HG02840 (cell line): ENCODE data around the gene PNRC2.
"Not testable (repeated sequence)": the region's sequence is repeated elsewhere in the genome, so short reads cannot be mapped to it uniquely, and the experiment has no call there.

Experiments
- ATAC-seq: cut with Tn5 transposase; IDR thresholded peaks from one replicate; pipeline ENCODE4 v1.9.1; 2021; ENCODE audit warnings: mild to moderate bottlenecking, moderate library complexity, moderate number of reproducible peaks; ENCODE audit not compliant: unreplicated experiment, low FRiP score

PNRC2 gene

DNA sequence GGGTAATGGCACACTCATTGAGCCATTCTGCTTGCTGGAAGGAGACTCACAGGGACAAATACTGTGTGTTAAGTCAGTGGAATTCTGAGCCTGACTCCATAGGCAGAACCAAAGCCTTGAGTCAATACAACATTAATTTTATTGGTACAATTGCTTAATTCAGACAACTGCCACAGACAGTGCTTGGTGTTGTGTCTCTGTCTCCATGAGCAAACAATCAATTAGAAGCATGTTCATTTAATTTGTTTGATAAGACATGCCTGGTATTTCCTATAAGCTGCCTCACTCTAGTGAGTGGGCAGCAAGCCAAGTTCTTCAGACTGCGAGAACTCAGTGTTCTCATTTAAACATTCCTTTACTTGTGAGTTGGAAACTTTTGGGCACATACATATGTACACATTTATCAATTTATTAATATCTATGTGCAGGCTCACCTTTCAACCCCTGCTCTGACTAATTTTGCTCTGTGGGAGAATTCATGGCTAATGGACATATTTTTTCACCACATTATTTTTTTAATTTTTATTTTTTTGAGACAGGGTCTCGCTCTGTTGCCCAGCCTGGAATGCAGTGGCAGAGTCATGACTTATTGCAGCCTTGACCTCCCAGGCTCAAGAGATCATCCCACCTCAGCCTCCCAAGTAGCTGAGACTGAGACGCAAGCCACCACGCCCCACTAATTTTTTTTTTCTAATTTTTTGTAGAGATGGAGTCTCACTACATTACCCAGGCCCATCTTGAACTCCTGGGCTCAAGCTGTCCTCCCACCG, 25.0 kb downstream of the PNRC2 start:
- ATAC-seq: no peak

DNA sequence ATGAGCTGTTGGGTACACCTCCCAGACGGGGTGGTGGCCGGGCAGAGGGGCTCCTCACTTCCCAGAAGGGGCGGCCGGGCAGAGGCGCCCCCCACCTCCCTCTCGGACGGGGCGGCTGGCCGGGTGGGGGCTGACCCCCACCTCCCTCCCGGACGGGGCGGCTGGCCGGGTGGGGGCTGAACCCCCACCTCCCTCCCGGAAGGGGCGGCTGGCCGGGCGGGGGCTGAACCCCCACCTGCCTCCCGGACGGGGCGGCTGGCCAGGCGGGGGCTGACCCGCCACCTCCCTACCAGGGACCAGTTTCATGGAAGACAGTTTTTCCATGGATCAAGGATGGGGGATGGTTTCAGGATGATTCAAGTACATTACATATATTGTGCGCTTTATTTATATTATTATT, 27.4 kb downstream of the PNRC2 start:
- ATAC-seq: not testable (repeated sequence)

GRCh38 chr1:23989263-23989662, 29.6 kb downstream of the PNRC2 start:
- no peak for ATAC-seq

DNA sequence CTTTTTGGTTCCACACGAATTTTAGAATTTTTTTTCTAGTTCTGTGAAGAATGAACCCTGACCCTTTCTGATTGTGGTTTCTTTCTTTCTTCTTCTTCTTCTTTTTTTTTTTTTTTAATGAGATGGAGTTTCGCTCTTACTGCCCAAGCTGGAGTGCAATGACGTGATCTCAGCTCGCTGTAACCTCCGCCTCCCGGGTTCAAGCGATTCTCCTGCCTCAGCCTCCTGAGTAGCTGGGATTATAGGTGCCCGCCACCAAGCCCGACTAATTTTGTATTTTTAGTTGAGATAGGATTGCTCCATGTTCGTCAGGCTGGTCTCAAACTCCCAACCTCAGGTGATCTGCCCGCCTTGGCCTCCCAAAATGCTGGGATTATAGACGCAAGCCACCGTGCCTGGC, 32.4 kb downstream of the PNRC2 start:
- not testable (repeated sequence) for ATAC-seq

- ATAC-seq: no peak
Observed at GRCh38 chr1:23995431-23995837, 35.8 kb downstream of the PNRC2 start.

DNA sequence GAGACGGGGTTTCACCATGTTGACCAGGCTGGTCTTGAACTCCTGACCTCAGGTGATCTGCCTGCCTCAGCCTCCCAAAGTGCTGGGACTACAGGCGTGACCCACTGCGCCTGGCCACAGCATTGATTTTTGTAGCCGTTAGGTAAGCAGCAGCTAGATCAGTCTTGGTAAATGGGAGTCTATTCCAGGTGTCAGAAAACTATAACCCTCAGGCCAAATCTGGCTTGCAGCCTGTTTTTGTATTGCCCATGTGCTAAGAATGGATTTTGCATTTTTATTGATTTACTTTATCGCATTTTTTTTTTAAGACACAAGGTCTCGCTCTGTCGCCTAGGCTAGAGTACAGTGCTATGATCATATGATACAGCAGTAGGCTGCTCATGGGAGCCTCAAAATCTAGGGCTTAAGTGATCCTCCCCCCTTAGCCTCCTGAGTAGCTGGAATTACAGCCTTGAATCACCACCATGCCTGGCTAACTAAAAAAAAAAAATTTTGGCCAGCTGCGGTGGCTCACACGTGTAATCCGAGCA, 37.1 kb downstream of the PNRC2 start:
- ATAC-seq: no peak

DNA sequence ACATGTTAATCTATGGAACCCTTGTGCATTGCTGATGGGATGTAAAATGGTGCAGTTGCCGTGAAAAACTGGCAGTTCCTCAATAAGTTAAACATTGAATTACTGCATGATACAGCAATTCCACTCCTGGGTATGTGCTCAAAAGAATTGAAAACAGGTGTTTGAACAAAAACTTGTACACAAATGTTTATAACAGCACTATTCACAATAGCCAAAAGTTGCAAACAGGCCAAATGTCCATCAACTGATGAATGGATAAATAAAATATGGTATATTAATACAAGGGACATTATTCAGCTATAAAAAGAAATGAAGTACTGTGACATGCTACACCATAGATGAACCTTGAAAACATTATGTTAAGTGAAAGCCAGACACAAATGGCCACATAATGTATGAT, 38.2 kb downstream of the PNRC2 start:
- ATAC-seq: no peak

GRCh38 chr1:23999156-23999671, 39.6 kb downstream of the PNRC2 start:
- no peak for ATAC-seq

DNA sequence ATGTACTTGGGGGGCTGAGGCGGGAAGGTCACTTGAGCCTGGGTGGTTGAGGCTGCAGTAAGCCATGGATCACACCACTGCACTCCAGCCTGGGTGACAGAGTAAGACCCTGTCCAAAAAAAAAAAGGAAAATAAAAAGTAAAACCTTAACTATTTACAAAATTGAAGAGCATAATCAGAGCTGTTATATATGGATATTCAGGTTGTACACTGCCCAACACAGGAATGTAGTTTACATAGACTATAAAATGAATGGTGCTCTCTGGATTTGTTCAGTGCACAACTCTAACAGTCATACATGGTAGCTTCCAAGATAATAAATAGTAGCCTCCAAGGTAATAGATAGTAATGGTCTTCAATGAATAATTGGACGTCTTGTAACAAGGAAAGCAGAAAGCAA, 43.1 kb downstream of the PNRC2 start:
- ATAC-seq: no peak

DNA sequence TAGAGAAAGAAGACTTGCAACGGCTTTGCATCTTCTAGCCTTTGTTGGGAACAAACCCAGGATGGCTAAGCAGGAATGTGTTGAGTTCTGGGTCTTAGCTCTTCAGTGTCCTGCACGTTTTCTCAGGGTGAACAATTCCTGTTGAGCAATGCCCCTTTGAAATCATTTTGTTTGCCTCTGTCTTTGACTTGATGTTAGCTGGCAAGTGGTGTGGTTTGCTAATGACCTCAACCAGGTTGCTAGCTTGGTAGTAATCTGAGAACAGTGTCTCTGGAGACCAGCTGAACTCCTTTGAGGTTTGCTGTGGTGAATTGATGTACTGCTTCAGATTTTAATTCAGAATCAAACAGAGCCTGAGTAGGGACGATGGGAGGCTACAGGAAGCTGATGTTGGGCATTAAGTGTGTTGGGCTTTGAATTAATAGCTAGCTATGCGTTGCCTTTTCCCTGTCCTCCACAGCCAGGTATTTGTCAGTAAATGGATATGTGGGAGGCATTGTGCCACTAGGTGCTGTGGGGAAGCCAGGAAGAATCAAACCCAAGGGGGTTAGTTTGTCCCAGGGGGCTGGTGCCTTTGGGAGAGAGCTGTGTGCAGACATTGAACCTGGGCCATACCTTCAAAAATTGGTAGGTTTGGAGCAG, 43.8 kb downstream of the PNRC2 start:
- ATAC-seq: no peak

DNA sequence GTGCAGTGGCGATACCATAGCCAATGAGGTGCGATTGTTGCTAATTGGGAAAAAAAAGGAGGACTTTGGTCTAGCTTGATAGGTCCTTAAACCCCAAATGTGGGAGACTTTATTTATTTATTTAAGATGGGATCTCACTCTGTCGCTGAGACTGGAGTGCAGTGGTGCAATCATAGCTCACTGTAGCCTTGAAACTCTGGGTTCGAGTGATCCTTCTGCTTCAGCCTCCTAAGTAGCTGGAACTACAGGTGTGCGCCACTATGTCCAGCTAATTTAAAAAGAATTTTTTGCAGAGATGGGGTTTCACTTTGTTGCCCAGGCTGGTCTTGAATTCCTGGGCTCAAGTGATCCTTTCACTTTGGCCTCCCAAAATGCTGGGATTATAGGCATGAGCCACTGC, 44.5 kb downstream of the PNRC2 start:
- no peak for ATAC-seq

- ATAC-seq: no peak
Observed at GRCh38 chr1:24005163-24005562, 45.5 kb downstream of the PNRC2 start.

GRCh38 chr1:24007079-24007478, 47.5 kb downstream of the PNRC2 start:
- no peak for ATAC-seq

- not testable (repeated sequence) for ATAC-seq
Observed at GRCh38 chr1:24008574-24009184, 49.1 kb downstream of the PNRC2 start.

DNA sequence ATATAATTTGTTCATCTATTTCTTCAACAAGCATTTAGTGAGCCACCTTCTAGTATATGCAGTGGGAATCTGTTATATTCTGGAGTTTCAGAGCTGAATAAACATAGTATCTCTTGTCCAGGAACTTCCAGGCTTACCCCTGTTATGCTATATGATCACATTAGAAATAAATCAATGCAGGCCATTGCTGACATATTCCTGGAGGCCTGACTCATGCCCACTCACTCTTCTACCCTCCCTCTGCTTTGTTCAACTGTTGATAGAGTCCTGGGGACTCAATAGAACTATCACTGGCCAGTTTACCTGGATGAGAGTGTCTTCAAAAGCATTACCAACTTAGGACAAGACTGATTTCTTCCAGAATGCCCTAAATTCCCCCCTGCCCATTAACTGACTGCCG, 49.8 kb downstream of the PNRC2 start:
- ATAC-seq: no peak

DNA sequence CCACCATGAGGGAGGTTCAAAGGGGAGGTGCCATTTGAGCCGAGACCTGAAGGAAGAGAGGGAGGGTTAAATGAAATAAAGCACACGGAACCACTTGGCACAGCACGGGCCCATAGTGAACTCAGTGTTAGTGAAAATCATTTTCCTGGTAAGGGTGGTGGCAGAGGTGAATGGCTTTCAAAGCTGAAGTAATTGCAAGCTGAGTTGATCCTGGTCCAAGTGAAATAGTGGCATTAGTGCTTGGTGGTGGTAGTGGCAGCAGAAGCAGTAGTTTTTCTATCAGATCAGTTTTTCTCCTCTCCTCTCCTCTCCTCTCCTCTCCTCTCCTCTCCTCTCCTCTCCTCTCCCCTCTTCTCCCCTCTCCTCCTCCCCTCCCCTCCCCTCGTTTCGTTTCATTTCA, 51.0 kb downstream of the PNRC2 start:
- ATAC-seq: no peak

- not testable (repeated sequence) for ATAC-seq
Observed at GRCh38 chr1:24012878-24013277, 53.2 kb downstream of the PNRC2 start.
